CD14-positive monocyte (primary cell): Measurements from ENCODE around the gene WDFY3. TPM values are rescaled to one million over a fixed set of nuclear protein-coding genes. Genes with fewer than 3 reads are reported as not detected.

Experiments used
- DNase-seq, 3 donors: peaks; one replicate each; pipeline ENCODE4 v3.0.0-alpha.2; 2011 to 2022
- H2AFZ ChIP-seq: 2 replicates; pipeline ENCODE4 v1.6.0; 2012; ENCODE audit warnings: mild to moderate bottlenecking, low read depth, low read length, inconsistent platforms; ENCODE audit not compliant: insufficient read depth, poor library complexity, severe bottlenecking
- H3K27ac ChIP-seq, 2 donors: 1 replicate in 1 of 2; 2 replicates in 1 of 2; pipeline ENCODE4 v1.5.1; 2012 to 2013; ENCODE audit warnings: low read length in 2 of 2, control low read depth in 1 of 2, inconsistent platforms in 1 of 2, low read depth in 1 of 2, mild to moderate bottlenecking in 1 of 2
- H3K27me3 ChIP-seq, 2 donors: one replicate each; pipeline versions ENCODE4 v1.6.0 to v1.6.1; 2011 to 2013; ENCODE audit warnings: low read length in 2 of 2; ENCODE audit not compliant: control insufficient read depth in 2 of 2, insufficient read depth in 2 of 2
- H3K36me3 ChIP-seq, 2 donors: replicated peaks in 1 of 2; 1 replicate in 1 of 2; 2 replicates in 1 of 2; pipeline versions ENCODE4 v1.5.1 to v1.6.1; 2012 to 2013; ENCODE audit warnings: low read length in 2 of 2, control low read depth in 1 of 2, inconsistent platforms in 1 of 2, mild to moderate bottlenecking in 1 of 2; ENCODE audit not compliant: insufficient read depth in 2 of 2, control insufficient read depth in 1 of 2
- H3K4me1 ChIP-seq, 2 donors: 1 replicate in 1 of 2; 2 replicates in 1 of 2; pipeline versions ENCODE4 v1.5.1 to v1.6.1; 2012 to 2013; ENCODE audit warnings: low read length in 2 of 2, control low read depth in 1 of 2, inconsistent platforms in 1 of 2, mild to moderate bottlenecking in 1 of 2, moderate library complexity in 1 of 2; ENCODE audit not compliant: insufficient read depth in 2 of 2, control insufficient read depth in 1 of 2
- H3K4me2 ChIP-seq: replicated peaks from 2 replicates; pipeline ENCODE3; 2012; ENCODE audit warnings: low read length, moderate library complexity, mild to moderate bottlenecking; ENCODE audit not compliant: poor library complexity, severe bottlenecking; ENCODE audit errors: extremely low read depth
- H3K4me3 ChIP-seq, 3 experiments: fragments of 200-600 bp in 1 of 3; sonication (generic) in 1 of 3; replicated peaks in 1 of 3; 1 replicate in 2 of 3; 2 replicates in 1 of 3; pipeline ENCODE4 v1.5.1; 2011 to 2013; ENCODE audit warnings: low read length in 3 of 3, mild to moderate bottlenecking in 3 of 3, control low read depth in 2 of 3, low read depth in 2 of 3, inconsistent platforms in 1 of 3, moderate library complexity in 1 of 3
- H3K79me2 ChIP-seq: 2 replicates; pipeline ENCODE4 v1.6.0; 2012; ENCODE audit warnings: mild to moderate bottlenecking, control low read depth, inconsistent platforms, low read length, moderate library complexity; ENCODE audit not compliant: insufficient read depth
- H3K9ac ChIP-seq: 2 replicates; pipeline ENCODE4 v1.6.0; 2017; ENCODE audit warnings: low read length, mild to moderate bottlenecking; ENCODE audit not compliant: insufficient read depth, poor library complexity, severe bottlenecking
- H3K9me3 ChIP-seq, 2 donors: replicated peaks in 1 of 2; 1 replicate in 1 of 2; 2 replicates in 1 of 2; pipeline versions ENCODE4 v1.5.1 to v1.6.1; 2012 to 2013; ENCODE audit warnings: low read length in 2 of 2, control low read depth in 1 of 2; ENCODE audit not compliant: control insufficient read depth in 1 of 2, insufficient read depth in 1 of 2
- H4K20me1 ChIP-seq: 2 replicates; pipeline ENCODE4 v1.6.0; 2012; ENCODE audit warnings: mild to moderate bottlenecking, low read length, control low read depth, moderate library complexity; ENCODE audit not compliant: insufficient read depth
- H3K27ac Mint-ChIP-seq, 7 donors: one replicate each; pipeline ENCODE4 v1.8.0; 2020; ENCODE audit warnings: mild to moderate bottlenecking in 7 of 7, mixed read lengths in 7 of 7, moderate library complexity in 6 of 7, inconsistent platforms in 2 of 7
- H3K27me3 Mint-ChIP-seq, 3 donors: one replicate each; pipeline ENCODE4 v1.8.0; 2021 to 2022; ENCODE audit warnings: low read depth in 3 of 3, mild to moderate bottlenecking in 3 of 3, mixed read lengths in 3 of 3, moderate library complexity in 3 of 3, inconsistent platforms in 1 of 3
- H3K36me3 Mint-ChIP-seq, 2 donors: one replicate each; pipeline ENCODE4 v1.8.0; 2020; ENCODE audit warnings: mixed read lengths in 2 of 2, inconsistent platforms in 1 of 2, mild to moderate bottlenecking in 1 of 2
- H3K4me1 Mint-ChIP-seq: one replicate; pipeline ENCODE4 v1.8.0; 2020; ENCODE audit warnings: mild to moderate bottlenecking, mixed read lengths
- H3K4me3 Mint-ChIP-seq, 2 donors: one replicate each; pipeline ENCODE4 v1.8.0; 2020; ENCODE audit warnings: mild to moderate bottlenecking in 2 of 2, mixed read lengths in 2 of 2, moderate library complexity in 1 of 2
- H3K9me3 Mint-ChIP-seq, 7 donors: one replicate each; pipeline ENCODE4 v1.8.0; 2020 to 2022; ENCODE audit warnings: mixed read lengths in 7 of 7, mild to moderate bottlenecking in 6 of 7, moderate library complexity in 6 of 7, inconsistent platforms in 2 of 7
- CTCF ChIP-seq: fragments of 200-600 bp; IDR thresholded peaks from one replicate; pipeline ENCODE4 v1.8.0; 2022; ENCODE audit warnings: antibody characterized with exemption, mild to moderate bottlenecking
- WGBS: methylation state at CpG from one replicate; pipeline ENCODE4 v1.1.5; 2013; ENCODE audit warnings: missing lambda C conversion rate; ENCODE audit not compliant: insufficient coverage; 5-methylcytosine and 5-hydroxymethylcytosine counted together
- intact Hi-C, 2 donors: fragments of 100-400 bp; cut with micrococcal nuclease; formaldehyde crosslinking; loops; one replicate each; pipeline versions ENCODE4 v1.15.0 to v1.15.1; 2023
- polyA plus RNA-seq, 3 donors: library from polyadenylated mRNA; depleted of rRNA in 1 of 3; unstranded in 2 of 3; stranded (reverse) in 1 of 3; fragments of 300-500 nt in 2 of 3; fragments of >200 nt in 1 of 3; fragmentation: Illumina TruSeq in 2 of 3; gene quantifications; 1 replicate in 2 of 3; 2 replicates in 1 of 3; pipeline ENCODE4 v1.2.3, GENCODE V29; 2012 to 2021

The WDFY3 gene
- polyA plus RNA-seq, 3 donors, result 5.6 to 35.5 (median 5.9) TPM

DNA sequence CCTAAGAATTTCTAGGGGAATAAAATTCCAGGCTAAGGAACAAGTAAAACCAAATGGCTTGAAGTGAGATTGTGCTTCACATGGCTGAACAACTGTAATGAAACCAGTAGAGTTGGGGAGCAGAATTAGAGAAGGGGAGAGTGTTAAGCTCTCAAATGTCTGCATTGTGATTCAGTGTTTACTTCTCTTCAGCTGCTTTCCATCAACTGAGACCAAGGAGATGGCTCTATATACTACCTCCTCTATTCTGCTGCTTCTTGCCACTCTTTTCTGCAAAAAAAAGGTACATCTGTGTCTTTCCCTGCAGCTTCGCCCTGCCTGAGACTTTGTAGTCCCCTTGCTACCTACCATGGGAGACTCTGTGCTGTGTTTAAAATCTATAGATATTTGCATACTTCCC, 73.5 kb downstream of the WDFY3 start:
- no peak for TF ChIP-seq CTCF
- no peaks in the 10 kb centered on the region for H3K27me3 Mint-ChIP-seq

GRCh38 chr4:84887824-84888223, 78.7 kb downstream of the WDFY3 start:
- no peaks in the 10 kb centered on the region for H3K9me3 Mint-ChIP-seq
- no peak overlapping the region for H3K4me3 Mint-ChIP-seq
- peaks cover 23 to 28% of the 10 kb centered on the region in 2 donors for H3K36me3 Mint-ChIP-seq
- no peaks in the 10 kb centered on the region for H3K4me1 ChIP-seq
- no peak overlapping the region for H3K9ac ChIP-seq
- no CpG with 5 or more reads among the region's 2 CpGs for WGBS
- peaks cover 2% of the 10 kb centered on the region for H3K4me1 Mint-ChIP-seq
- intact Hi-C loops, result no loop called here
- H3K9me3 ChIP-seq, result no peaks in the 10 kb centered on the region
- DNase-seq, result no peak
- no peak overlapping the region for H3K4me2 ChIP-seq
- no peaks in the 10 kb centered on the region for H3K27me3 ChIP-seq
- peaks cover 5 to 47% of the 10 kb centered on the region in 2 donors for H3K36me3 ChIP-seq
- H2AFZ ChIP-seq, result no peak overlapping the region
- no peaks in the 10 kb centered on the region for H3K27me3 Mint-ChIP-seq
- H3K27ac Mint-ChIP-seq, result no peak overlapping the region
- peaks cover 3% of the 10 kb centered on the region for H3K79me2 ChIP-seq
- H3K4me3 ChIP-seq, result no peak overlapping the region
- H4K20me1 ChIP-seq, result peaks cover 52% of the 10 kb centered on the region
- H3K27ac ChIP-seq, result no peak overlapping the region
- no peak for TF ChIP-seq CTCF

More for the DNA sequence above, 73.5 kb downstream of the WDFY3 start:
- Histone ChIP-seq H3K27me3 (no peaks in the 10 kb centered on the region), H3K27ac (no peak overlapping the region), H3K36me3 (peaks cover 18 to 61% of the 10 kb centered on the region in 2 donors), H3K4me3 (no peak overlapping the region), H2AFZ (no peak overlapping the region), H3K79me2 (peaks cover 13% of the 10 kb centered on the region), H4K20me1 (peaks cover 75% of the 10 kb centered on the region), H3K9me3 (no peaks in the 10 kb centered on the region), H3K4me1 (no peaks in the 10 kb centered on the region), H3K9ac (no peak overlapping the region), H3K4me2 (no peak overlapping the region)
- DNase-seq, result no peak
- Mint-ChIP-seq H3K36me3 (peaks cover 33 to 39% of the 10 kb centered on the region in 2 donors), H3K27ac (peak overlapping the region in 1 of 7 donors; percentile 58), H3K9me3 (no peaks in the 10 kb centered on the region), H3K4me3 (no peak overlapping the region), H3K4me1 (no peaks in the 10 kb centered on the region)
- WGBS, result no CpG with 5 or more reads among the region's 1 CpG
- intact Hi-C loops, result no loop called here
